ENCODE data around the gene VPS26C. TPM values are rescaled to one million over a fixed set of nuclear protein-coding genes. Genes with fewer than 3 reads are reported as not detected.
"Not testable (repeated sequence)": the region's sequence is repeated elsewhere in the genome, so short reads cannot be mapped to it uniquely, and the experiment has no call there.

Gene VPS26C
- total RNA-seq, 1 donor from 2014 or later = 36.7 TPM

DNA sequence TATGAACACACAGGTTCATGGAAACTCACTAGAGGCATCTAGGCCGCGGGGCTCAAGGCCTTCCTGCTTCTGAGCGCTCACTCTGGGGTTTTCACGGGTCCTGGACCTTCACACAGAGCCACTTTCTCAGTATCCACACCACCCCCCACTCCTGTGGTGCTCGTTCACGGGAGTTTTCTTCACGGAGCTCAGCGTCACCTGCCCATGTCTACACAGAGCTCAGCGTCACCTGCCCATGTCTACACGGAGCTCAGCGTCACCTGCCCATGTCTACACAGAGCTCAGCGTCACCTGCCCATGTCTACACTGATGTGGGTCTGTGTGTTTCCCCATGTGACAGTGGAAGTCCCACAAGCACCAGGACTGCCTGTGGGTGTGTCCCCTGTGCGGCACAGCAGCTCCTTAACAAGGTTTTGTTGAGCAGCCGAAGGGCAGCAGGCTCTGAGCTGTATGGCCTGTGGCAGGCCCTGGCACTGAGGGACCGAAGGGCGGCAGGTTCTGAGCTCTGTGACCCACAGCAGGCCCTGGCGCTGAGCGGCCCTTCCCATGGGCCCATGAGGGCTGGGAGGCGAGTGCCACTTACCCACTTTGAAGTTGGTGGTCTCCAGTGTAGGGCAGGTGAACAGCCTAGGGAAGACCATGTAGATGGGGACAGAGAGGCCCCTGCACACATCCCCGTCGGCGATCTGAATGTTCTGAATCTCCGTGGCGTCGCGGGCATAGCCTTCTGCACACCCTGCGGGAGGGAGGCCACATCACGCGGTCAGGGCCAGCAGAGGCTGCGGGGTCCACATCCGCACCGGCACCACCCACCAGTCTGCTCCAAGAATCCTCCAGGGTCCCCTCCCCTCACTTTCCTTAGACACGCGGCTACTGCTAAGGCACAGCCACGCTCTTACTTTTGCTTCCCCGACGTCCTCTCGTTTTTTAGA, 39.8 kb downstream of the VPS26C start:
- ATAC-seq = no peak

DNA sequence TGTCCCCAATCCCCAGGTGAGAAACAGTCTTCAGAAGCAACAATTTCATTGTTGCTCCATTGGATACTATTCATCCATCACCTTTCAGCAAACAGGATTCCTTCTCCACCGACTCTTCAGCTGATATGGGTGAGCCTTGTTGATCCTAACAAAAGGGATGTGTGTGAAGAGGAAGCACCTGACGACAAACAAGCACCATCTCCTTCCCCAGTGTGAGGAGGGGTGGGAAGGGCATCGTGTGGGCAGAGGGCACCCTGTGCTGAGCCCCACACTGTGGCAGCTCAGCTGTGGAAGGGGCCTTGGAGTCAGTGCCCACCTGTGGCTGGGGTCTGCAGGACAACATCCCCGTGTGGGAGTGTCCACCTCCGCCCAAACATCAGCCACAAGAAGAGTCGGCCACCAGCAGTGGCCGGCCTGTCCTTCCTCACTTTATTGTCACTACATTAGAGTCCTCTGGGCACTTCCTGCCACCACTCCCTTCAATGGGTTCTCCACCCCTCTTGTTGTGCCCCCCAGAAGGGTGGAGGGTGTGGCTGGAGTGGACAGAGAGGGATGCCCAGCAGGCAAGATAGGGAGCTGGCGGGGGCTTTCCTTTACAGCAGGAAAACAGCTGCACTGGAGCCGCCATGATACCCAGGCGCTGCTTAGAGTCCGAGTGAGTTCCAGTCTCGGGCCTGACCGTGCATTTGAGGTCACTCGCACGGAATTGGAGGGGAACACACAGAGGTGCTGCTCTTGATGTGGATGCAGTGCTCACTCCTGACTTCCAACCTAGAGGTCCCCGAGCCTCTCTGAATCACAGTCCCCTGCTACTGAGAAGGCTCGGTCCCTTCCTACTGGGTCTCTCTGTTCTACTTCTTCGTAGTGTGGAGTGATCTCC, 40.9 kb downstream of the VPS26C start:
- no peak for ATAC-seq

- ATAC-seq = no peak
Measured at GRCh38 chr21:37224861-37225839, 42.0 kb downstream of the VPS26C start.

DNA sequence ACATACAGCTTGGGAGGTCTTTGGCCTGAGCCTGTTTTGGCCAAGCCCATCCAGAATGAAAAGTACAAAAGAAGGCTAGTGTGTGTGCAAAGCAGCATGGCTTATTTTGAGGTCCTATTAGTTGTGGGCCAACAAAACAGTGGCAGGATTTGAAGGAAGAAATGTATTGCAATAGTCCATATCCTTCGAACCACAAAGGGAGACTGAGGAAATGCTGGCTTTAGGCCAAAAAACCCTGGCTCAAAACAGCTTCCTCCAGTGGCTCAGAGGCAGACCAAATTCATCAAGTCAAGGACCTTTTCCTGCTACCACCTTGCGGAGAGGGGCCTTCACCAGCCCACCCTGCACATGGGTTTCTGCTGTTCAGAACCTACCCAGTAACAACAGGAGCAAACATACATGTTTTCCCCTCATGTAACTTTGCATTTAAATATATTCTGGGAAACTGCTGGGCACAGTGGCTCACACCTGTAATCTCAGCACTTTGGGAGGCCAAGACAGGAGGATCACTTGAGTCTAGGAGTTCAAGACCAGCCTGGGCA, 43.3 kb downstream of the VPS26C start:
- ATAC-seq = no peak

GRCh38 chr21:37222248-37222647, 44.9 kb downstream of the VPS26C start:
- not testable (repeated sequence) for ATAC-seq

GRCh38 chr21:37220981-37221664, 46.0 kb downstream of the VPS26C start:
- peak; percentile 96 for ATAC-seq

- peak; percentile 59 for ATAC-seq
Measured at GRCh38 chr21:37220433-37220980, 46.6 kb downstream of the VPS26C start.

DNA sequence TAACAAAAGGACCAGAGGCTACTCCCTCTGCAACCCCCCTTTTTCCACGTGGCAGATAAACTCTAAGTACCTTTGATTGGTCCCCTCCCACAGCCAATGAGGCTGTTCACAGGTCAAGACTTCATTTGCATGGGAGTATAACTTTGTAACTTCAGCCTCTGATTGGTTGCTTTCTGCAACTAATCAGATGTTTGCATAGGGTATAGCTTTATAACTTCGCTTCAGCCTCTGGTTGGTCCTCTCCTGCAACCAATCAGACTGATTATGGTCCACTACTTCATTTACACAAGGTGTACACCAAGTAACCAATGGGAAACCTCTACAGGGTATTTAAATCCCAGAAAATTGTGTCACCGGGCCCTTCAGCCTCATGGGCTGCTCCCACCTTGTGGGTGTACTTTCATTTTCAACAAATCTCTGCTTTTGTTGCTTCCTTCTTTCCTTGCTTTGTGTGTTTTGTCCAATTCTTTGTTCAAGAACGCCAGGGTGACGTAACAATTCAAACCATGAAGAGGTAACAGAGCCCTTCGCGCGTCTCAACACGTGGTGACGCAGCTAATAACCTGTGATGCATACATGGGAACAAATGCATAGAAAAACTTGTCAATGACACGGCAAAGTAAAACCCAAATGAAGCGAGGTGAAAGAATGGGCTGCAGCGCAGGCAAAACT, 47.2 kb downstream of the VPS26C start:
- ATAC-seq = no peak

GRCh38 chr21:37214952-37215351, 52.2 kb downstream of the VPS26C start:
- no peak for ATAC-seq

DNA sequence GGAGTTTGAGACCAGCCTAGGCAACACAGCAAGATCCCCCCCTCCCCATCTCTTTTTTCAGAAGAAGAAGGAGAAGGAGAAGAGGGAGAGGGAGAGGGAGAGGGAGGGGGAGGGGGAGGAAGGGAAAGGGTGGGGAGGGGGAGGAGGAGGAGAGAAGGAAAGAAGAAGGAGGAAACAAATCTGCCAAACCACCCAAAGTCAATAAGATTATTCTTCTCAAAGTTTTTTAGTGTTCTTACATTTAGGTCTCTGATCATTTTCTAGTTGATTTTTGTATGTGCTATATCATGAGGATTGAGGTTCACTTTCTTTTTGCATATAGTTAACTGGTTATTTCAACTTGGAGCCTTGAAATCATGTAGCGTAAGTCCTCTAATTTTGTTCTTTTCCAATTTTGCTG, 56.3 kb downstream of the VPS26C start:
- ATAC-seq = no peak

- no peak for ATAC-seq
Measured at GRCh38 chr21:37210130-37210529, 57.0 kb downstream of the VPS26C start.

DNA sequence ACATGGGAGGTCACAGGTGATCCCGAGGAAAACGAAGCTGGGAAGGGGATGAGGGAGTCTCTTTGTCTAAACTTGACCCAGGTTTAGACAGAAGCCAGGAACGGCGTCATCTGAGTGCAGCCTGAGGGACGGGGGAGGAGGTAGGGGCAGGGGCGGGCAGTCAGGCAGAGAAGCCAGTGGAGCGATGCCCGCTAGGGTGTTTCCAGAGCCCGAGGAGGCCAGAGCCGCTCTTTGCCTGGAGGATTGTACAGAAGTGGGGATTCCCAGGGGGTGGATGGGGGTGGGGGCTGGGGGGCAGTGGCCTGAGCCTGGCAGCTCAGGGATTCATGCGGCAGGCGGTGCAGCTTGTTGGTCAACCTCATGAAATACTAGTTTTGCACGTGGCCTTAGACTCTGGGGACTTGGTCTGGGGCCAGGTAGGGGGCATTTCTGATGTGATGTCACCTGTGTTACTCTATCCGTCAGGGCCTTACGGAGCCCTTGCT, 58.4 kb downstream of the VPS26C start:
- ATAC-seq = peak; percentile 30

DNA sequence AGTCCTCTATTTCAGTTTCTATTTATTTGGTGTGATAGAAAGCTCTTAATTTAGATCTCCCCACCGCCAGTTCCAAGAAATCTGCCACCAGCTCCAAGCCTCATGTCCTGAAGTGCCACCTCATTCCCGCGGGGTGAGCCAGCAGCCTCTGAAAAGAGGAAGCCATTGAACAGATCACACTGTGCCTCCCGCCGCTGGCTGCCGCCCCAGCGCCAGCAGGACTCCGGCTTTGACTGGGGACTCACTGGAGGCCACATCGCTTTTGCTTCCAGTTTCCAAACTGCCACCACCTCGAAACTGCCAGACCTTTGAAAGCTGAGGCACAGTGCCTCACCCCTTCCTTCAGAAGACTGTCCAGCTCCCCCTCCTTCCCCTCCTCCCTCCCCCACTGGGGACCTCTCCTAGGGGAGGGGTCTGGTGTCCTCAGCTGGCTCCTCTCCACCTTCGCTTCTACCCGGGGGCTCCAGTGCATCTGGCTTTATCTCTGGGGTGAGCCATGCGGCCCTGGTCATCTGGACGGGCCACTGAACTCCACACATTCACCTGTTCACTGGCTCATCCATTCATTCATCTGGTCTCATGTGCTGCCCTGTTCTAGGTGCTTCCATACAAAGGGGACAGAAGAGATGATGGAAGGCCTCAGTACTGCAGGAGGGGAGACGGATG, 58.9 kb downstream of the VPS26C start:
- ATAC-seq = peak; percentile 32

DNA sequence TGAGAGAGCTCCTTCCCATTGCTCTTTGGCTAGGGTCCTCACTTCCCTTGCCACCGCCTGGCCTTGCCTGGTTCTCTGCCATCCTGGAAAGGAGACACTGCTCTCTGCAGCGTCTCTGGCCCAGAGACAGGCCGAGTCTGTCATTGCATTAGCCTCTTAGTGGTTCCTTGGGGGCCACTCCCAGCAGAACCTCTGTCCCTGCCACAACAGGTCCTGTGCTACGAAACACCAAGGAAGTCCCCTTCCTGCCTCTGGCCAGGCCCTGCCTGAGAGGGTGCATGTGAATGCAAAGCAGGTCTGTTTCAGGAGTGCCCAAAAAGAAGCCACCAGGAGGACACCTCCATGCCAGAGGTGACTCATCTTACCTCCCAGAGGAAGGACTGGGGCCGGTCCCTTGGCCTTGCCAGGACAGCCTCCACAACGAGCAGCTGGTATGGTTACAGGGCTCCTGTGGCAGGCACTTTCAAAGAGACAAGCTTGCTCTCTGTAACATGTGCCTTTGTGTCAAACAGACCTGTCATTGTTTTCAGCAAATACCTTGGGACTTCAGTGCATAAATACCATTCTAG, 59.6 kb downstream of the VPS26C start:
- peak; percentile 80 for ATAC-seq

- ATAC-seq = no peak
Measured at GRCh38 chr21:37206496-37206895, 60.6 kb downstream of the VPS26C start.

DNA sequence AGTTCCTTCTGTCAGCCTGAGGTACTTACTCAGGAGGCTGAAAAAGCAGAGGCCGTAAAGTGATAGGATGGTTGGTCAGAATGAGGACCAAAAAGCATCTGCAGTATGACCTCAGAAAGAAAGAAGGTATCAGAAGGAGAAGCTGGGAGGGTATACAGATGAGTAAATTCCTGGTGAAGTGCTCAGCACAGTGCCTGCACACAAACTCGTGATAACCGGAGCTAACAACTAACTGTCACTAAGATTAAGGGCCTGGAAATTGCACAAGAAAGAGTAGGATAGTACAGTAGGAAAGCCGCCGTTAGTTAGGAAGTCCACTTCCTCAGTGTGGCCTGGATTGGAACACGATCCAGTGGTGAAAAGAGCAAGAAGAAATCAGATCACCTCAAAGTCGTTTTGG, 62.6 kb downstream of the VPS26C start:
- no peak for ATAC-seq

- ATAC-seq = no peak
Measured at GRCh38 chr21:37202221-37203110, 64.7 kb downstream of the VPS26C start.
